NCI-H226 (cell line): ENCODE results near the gene C17orf78.
"Not testable (repeated sequence)": the region's sequence is repeated elsewhere in the genome, so short reads cannot be mapped to it uniquely, and the experiment has no call there.

ENCODE experiments used
- DNase-seq: peaks from one replicate; pipeline ENCODE4 v3.0.0-alpha.2; 2015

The C17orf78 gene

DNA sequence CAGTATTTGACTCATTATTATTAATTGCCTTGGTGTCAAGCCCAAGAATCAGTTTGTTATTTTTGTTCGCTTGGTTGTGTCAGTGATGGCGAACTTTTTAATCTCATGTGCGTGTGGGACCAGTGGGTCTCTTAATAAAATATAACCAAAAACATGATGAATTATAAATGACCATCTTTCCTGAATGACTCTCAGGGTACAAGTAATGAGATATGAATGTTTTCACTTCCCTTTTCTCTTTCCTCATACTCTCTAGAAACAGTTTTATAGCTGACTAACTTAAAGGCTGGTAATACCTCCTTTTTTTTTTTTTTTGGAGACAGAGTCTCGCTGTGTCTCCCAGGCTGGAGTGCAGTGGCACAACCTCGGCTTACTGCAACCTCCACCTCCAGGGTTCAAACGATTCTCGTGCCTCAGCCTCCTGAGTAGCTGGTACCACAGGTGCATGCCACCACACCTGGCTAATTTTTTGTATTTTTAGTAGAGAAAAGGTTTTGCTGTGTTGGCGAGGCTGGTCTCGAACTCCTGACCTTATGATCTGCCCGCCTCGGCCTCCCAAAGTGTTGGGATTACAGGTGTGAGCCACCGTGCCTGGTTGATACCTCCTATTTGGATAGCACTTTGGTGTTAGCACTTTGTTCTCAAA, 65.7 kb downstream of the C17orf78 start:
- not testable (repeated sequence) for DNase-seq
